H1 (cell line): ENCODE measurements around the gene NLRC3. TPM values are rescaled to one million over a fixed set of nuclear protein-coding genes. Genes with fewer than 3 reads are reported as not detected.

Source experiments
- EZH2 ChIP-seq: fragments of 200-600 bp; sonication (generic); IDR thresholded peaks from 2 replicates; pipeline ENCODE4 v1.7.1; 2012; ENCODE audit warnings: low read depth, mild to moderate bottlenecking, moderate library complexity, low read length, inconsistent platforms; ENCODE audit not compliant: severe bottlenecking
- MAX ChIP-seq: IDR thresholded peaks from 2 replicates; pipeline ENCODE4 v1.6.1; 2012; ENCODE audit warnings: inconsistent platforms
- NRF1 ChIP-seq: IDR thresholded peaks from 2 replicates; pipeline ENCODE4 v1.6.1; 2011; ENCODE audit warnings: mild to moderate bottlenecking, low read depth, low read length, improper control_type of control experiment
- USF2 ChIP-seq: IDR thresholded peaks from 2 replicates; pipeline ENCODE4 v1.6.1; 2011; ENCODE audit warnings: low read length, improper control_type of control experiment
- polyA plus RNA-seq, 7 experiments: library from polyadenylated mRNA; depleted of rRNA in 3 of 7; stranded (reverse) in 5 of 7; unstranded in 2 of 7; fragments of >200 nt in 5 of 7; fragments of 200-250 nt in 2 of 7; gene quantifications; 1 replicate in 5 of 7; 2 replicates in 1 of 7; 4 replicates in 1 of 7; pipeline versions ENCODE4 v1.2.1 to v1.2.3, GENCODE V29; 2011 to 2013; ENCODE audit warnings: missing spikeins in 2 of 7, mixed read lengths in 2 of 7
- total RNA-seq: library from RNA; stranded (reverse); fragmentation: NEBNext Ultra II Directional; extraction: Animal tissue kit (Norgen Biotek cat#: 25700); gene quantifications from 2 replicates; pipeline ENCODE4 v1.2.1, GENCODE V29; 2021

The NLRC3 gene
- total and polyA plus RNA-seq, 2 of the 8 experiments (the other 6 are each of a cell fraction or from before 2014, with no cell fraction given) = 0.18 to 0.20 TPM

GRCh38 chr16:3513892-3514583, 63.2 kb downstream of the NLRC3 start (continued):
- no peak for TF ChIP-seq USF2
- no peak for TF ChIP-seq EZH2
- TF ChIP-seq MAX = no peak
- no peak for TF ChIP-seq NRF1
